GM18498 (cell line): Measurements from ENCODE around the gene CCDC141.

Source experiments
- ATAC-seq: cut with Tn5 transposase; IDR thresholded peaks from one replicate; pipeline ENCODE4 v1.9.1; 2021; ENCODE audit warnings: mild to moderate bottlenecking, moderate library complexity; ENCODE audit not compliant: unreplicated experiment

CCDC141 gene

GRCh38 chr2:178796079-178796677 is 253.8 kb downstream of the CCDC141 start:
- ATAC-seq, result no peak

GRCh38 chr2:178787934-178788333 is 262.0 kb downstream of the CCDC141 start:
- ATAC-seq, result no peak

GRCh38 chr2:178787155-178787554 is 262.8 kb downstream of the CCDC141 start:
- no peak for ATAC-seq

DNA sequence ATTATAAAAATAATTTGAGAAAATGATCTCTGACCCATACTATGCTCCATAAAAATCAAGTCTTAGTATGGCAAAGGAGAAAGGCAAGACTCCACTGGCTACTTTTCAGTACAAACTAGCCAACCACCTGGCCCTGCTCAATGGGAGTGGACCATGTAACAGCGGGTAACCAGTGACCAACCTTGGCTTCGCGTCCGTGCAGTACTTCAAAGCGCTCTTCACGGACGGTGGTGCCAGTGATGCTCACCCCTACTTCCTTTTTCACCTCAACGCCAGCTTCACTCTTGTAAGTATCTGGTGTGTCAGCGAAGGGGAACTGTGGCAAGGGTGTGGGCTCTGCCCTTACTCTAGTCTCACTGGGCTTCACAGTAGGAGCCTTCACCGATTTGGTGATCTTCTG is 266.0 kb downstream of the CCDC141 start:
- no peak for ATAC-seq

GRCh38 chr2:178782236-178782635 is 267.7 kb downstream of the CCDC141 start:
- ATAC-seq, result no peak
